Left forelimb (tissue), 1 donor: ENCODE measurements around the gene TRIOBP.

Source experiments
- DNase-seq: peaks from one replicate; pipeline ENCODE4 v3.0.0-alpha.2; 2018; ENCODE audit warnings: low spot score

TRIOBP gene

GRCh38 chr22:37664249-37665101 is 32.4 kb upstream of the TRIOBP start:
- DNase-seq = no peak

DNA sequence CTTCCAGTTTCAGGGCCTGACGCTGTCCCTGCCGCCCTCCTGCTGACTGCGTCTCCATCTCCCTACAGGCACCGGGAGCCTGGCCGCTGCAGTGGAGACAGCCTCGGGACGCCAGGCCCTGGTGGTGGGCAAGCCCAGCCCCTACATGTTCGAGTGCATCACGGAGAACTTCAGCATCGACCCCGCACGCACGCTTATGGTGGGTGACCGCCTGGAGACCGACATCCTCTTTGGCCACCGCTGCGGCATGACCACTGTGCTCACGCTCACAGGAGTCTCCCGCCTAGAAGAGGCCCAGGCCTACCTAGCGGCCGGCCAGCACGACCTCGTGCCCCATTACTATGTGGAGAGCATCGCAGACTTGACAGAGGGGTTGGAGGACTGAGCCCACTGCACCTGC is 31.4 kb upstream of the TRIOBP start:
- no peak for DNase-seq

DNA sequence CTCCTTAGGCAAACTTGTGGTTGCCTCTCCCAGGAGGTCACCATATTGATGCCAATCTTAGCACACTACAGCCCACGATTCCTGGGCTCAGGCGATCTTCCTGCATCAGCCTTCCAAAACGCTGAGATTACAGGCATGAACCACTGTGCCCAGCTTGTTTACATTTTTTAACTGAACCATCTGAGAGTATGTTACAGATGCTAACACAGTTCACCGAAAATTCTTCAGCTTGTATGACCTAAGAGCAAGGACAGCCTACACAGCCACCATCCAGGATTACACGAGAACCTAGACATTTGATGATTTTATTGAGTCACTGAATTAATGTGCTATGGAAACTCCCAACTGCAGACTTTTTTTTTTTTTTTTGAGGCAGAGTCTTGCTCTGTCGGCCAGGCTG is 27.3 kb upstream of the TRIOBP start:
- no peak for DNase-seq

- no peak for DNase-seq
These were observed 24.5 kb upstream of the TRIOBP start for GRCh38 chr22:37672206-37672919.

DNA sequence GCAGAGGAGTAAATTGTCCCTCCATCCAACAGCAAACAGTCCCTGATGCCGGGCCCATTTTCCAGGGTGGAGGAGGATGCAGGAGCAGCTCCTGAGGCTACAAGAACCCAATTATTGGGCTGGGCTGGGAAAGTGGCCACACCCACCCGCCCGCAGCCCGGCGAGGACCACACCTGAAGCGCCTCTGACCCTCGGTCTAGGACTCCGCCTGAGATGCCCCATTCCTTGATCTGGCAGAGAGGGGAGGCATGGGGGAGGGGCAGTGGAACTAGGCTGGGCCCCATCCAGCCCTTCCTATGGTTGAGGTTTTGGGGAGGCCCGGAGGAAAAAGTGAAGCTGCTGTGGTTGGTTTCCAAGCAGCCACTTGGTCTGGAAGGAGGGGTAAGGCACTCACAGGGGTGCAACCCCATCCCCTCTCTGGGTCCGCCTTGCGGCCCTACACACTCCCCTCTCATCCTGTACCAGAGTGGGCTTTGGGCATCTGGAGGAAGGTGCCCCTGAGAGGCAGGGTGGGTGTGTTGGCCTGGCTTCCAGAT is 23.9 kb upstream of the TRIOBP start:
- DNase-seq = no peak

DNA sequence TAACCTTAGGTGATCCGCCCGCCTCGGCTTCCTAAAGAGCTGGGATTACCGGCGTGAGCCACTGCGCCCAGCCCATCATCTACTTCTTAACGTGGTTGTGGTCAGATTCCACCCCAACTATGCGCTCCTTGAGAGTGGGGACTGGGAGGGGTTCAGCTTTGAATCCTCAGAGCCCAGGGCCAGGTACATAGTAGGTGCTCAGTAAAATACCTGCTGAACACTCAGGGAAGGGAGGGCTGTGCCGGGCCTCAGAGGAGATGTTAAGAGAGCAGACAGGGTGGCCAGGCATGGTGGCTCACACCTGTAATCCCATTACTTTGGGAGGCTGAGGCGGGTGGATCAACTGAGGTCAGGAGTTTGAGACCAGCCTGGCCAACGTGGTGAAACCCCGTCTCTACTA is 22.6 kb upstream of the TRIOBP start:
- no peak for DNase-seq

GRCh38 chr22:37674951-37675929 is 21.6 kb upstream of the TRIOBP start, which contains the start of gene LGALS1:
TSS of gene LGALS1 (plus strand) at chr22:37675636. CDS start at chr22:37675703, 67 bp downstream.
- DNase-seq = peak; percentile 99

- DNase-seq = no peak
These were observed 20.7 kb upstream of the TRIOBP start for GRCh38 chr22:37675930-37676735.

DNA sequence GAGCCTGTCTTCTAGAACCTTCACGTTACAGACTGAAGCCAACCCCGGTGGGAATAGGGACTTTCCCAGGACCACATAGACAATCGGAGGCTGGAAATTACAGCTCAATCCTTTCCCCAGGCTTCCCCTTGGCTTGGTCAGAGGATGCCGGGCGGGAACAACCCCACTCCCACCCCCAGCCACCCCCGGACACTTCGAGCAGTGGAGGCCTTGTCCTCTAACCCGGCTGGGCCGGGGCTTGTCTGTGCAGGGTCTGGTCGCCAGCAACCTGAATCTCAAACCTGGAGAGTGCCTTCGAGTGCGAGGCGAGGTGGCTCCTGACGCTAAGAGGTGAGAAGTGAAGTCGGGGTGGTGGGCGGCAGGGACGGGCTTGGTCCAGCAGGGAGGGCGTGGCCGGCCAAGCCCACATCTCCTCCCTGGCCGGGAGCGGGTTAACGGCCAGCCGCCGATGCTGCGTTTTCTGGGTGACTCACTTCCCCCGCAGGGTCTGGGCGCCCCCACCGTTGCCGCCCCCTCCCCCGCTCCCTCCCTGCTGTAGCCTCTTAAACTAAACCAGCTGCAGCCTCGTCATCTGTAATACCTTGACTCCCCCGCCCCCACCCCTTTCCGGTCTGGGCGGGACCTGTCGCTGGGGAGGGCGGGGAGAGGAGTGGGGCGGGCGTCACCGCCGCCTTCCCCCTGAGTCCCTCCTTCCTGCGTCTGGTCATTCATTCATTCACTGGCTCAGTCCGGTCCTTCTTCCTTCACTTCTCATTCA is 19.9 kb upstream of the TRIOBP start:
- DNase-seq = peak; percentile 93

DNA sequence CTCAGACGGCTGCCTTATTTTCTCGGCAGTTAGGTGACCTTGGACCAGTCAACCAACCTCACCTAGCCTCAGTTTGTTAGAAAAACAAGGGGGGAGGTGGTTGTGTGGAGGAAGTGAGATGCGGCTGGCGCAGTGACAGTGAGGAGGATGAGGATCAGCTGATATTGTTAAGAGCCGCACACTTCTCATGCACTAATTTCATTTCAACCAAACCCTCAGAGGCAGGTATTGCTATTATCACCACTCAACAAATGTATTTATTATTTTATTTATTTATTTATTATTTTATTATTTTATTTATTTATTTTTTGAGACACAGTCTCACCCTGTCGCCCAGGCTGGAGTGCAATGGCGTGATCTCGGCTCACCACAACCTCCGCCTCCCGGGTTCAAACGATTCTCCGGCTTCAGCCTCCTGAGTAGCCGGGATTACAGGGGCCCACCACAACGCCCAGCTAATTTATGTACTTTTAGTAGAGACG is 19.3 kb upstream of the TRIOBP start:
- no peak for DNase-seq

GRCh38 chr22:37678372-37678771 is 18.5 kb upstream of the TRIOBP start:
- no peak for DNase-seq

GRCh38 chr22:37679670-37680069 is 17.2 kb upstream of the TRIOBP start:
- DNase-seq = no peak

DNA sequence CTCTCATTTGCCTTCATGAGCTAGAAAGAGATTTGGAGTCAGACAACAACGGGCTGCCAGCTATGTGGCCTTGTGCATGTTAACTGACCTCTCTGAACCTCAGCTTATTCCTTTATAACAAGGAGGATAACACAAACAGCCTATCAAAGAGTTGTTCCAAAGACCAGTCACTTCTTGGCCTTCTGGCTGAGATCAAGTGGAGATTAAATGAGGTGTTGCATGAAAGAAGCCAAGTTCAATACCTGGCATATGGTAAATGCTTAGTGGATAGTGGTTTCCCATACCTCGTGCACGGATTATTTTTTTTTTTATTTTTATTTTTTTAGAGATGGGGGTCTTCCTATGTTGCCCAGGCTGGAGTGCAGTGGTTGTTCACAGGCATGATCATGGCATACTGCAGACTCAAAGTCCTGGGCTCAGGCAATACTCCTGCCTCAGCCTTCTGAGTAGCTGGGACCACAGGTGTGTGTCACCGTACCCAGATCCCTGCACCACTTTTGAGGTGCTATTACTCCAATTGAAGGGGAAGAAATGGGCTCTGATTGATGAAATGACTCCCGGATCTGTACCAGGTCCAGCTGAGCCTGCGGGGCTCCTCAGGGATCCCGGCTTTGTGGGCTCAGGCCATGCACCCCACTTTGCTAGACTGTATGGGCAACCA is 16.5 kb upstream of the TRIOBP start:
- no peak for DNase-seq

GRCh38 chr22:37681001-37681424 is 15.8 kb upstream of the TRIOBP start:
- no peak for DNase-seq

- DNase-seq = no peak
These were observed 15.2 kb upstream of the TRIOBP start for GRCh38 chr22:37681556-37682049.

DNA sequence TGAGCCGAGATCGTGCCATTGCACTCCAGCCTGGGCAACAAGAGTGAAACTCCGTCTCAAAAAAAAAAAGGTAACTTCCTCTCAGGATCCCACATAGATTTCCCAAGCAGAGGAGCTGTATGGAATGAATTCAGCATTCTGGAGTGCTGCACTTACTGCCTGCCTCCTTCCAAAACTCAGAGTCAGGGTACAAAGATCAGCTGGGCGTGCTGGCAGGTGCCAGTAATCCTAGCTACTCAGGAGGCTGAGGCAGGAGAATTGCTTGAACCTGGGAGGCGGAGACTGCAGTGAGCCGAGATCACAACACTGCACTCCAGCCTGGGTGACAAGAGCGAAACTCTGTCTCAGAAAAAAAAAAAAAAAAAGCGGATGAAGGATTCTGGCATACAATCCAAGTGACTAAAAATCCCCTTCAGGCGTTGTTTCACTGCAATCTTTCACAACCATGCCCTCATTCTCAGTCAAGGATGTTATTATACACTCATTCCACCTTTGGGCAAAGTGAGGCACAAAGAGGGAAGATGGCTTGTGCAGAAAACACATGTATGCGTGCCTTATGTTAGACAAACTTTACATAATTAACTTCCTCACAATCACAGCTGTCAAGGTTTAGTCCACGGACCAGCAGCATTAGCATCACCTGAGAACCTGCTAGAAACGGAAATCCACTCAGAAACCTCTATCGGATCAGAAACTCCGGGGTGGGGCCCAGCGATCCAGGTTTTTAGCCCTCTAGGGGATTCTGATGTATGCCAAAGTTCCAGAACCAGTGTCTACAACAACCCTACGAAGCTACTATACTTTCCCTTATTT is 11.8 kb upstream of the TRIOBP start:
- DNase-seq = no peak

GRCh38 chr22:37686002-37686982 is 10.6 kb upstream of the TRIOBP start, which contains the start of gene NOL12:
TSS of gene NOL12 (plus strand) at chr22:37686343. CDS start at chr22:37686393, 50 bp downstream.
- DNase-seq = peak; percentile 93
